GM19351 (cell line): ENCODE data around the gene AKR1B1.

Experiments
- ATAC-seq: cut with Tn5 transposase; IDR thresholded peaks from one replicate; pipeline ENCODE4 v1.9.1; 2021; ENCODE audit warnings: mild to moderate bottlenecking, moderate library complexity; ENCODE audit not compliant: unreplicated experiment

Gene AKR1B1

DNA sequence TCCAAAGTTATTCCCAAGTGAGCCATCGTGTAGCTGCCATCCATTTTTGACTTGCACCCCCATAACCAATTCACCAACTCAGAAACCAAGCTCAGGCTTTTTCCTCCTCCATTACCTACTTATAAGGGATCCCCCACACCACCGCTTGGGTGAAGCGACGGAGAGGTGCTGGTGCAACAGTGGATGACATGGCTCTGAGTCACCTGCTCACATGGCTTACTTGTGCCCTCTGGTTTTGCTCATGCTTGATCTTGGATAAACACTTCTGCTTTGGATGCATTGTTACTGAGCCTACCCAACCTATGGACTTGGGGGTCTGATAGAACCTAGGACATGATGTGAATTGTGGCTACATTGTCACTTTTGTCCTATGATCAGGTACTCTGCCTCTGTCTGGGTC lies 12.0 kb upstream of the AKR1B1 start:
- no peak for ATAC-seq

DNA sequence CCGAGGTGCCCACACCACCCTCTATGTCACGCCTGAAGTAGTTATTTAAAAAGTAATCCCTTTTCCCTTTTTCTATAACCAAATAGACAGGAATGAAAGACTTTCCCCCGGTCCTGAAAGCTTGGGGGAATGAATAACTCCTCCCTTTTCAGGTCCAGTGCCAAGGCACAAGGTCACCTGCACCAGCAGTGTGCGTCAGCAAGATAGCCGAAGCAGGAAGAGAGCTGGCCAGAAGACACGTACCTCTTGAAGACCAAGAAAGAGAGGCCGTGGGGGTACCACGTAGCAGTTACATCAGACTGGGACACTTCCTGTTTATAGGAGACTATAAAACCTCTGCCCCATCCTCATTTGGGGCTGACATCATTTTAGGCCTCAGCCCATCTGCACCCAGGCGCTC lies 10.7 kb upstream of the AKR1B1 start:
- no peak for ATAC-seq

DNA sequence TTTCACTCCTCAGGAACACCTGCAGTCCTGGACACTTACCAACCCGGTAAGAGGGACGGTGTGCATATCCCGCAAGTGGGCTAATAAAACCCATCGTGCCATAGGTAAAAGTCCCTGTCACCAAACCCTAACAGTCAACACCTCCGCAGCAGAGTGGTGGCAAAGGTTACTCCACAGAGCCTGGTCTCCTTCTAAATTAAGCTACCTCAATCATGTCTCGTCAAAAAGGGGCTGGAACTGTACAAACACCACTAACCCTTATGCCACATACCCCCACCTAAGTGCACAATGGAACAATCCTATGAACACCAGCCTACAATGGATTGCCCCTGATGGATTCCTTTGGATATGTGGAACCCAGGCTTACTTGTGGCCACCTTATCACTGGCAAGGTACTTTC lies 9.6 kb upstream of the AKR1B1 start:
- ATAC-seq = no peak

DNA sequence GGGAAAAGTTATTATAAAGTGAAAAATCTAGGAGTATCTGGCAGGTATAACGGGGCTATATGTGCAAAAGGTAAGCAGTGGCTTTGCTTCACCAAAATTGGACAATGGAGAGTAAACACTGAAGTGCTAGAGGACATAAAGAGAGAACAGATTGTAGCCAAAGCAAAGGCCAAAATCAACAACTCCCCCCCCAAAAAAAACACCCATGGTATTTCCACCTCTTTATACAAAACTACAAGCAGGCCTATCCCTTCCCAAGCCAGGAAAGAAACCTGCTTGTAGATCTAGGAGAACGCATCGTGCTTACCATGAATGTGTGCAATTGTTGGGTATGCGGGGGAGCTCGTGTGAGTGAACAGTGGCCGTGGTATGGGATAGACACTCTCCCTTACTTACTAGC lies 9.2 kb upstream of the AKR1B1 start:
- ATAC-seq = no peak

DNA sequence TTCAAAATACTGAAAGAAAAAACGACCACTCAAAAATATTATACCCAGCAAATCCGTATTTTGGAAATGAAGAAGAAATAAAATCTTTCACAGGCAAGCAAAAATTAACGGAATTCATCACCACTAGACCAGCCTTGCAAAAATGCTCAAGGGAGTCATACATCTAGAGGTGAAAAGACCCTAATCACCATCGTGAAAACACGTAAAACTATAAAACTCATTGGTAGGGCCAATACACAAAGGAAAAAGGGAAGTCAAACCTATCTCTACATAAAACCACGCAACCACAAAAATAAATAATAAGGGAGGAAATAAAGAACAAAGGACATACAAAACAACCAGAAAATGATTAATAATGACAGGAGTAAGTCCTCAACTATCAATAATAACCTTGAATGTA lies 6.6 kb upstream of the AKR1B1 start:
- no peak for ATAC-seq

DNA sequence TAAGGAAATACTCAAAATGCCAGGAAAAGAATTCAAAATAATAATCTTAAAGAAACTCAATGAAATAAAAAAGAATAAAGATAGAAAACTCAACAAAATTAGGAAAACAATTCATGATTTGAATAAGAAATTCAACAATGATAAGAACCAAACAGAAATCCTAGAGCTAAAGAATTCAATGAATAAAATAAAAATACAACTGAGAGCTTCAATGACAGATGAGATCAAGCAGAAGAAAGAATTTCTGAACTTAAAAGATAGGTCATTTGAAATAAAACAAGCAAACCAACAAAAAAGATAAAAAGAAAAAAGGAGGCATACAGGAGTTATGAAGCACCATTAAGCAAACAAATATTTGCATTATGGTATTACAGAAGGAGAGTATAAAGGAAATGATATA lies 5.6 kb upstream of the AKR1B1 start:
- no peak for ATAC-seq

DNA sequence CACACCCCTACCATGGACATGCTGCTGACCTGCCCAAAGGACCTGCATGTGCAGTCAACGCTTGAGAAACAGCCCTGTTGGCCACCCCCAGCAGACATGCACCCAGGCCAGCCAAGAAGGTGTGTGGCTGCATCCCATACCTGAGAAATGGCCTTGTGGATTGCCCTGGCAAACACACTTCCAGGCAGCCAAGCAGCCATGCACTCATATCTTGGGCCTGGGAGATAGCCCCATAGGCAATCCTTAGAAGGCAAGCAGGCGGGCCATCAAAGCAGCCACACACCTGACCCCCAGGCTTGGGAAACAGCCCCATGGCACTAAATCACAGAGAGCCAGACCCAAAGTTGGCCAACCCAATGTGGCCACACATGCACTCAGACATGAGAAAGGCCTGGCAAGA lies 4.9 kb upstream of the AKR1B1 start:
- no peak for ATAC-seq

DNA sequence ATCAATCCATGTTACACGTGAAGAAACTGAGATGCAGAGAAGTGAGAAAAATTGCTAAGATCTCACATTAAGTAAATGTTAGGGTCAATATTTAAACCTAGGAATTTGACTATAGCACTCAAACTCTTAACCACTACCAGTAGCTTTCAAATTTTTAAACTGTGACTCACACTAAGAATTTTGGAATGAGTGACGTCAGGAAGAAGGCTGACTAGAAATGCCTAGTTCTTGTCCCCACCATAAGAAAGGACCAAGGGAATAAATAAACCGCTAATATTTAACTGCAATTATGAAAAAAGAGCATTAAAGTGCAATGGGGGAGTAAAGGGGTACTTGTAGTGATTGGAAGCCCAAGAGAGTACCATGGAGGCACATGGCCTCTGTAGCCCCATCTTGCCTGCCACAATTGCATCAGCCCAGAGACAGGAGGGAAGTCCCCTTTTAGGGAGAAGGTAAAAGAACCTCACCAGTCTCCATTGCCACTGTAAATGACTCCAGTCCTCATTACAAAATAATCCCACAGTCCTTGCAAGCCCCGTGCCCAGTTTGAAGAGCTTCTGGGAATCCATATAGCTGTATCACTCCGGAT lies 3.5 kb upstream of the AKR1B1 start:
- ATAC-seq = no peak

DNA sequence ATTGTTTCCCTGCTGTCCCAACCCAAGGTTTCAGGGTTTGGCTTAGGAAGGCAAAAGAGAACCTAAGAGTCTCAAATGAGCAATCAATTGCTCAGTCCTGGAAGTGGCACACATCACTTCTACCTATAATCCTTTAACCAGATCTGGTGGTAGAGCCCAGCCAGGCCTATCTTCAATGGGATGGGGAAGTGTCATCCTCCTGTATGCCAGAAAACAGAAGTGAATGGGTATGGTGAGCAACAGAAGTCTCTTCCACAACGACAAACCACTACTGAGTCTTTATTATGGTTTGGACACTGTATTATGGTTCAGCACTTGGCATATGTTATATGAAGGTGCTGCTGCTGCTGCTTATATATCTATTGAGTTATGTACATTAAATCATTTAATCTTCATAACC lies 3.0 kb upstream of the AKR1B1 start:
- ATAC-seq = no peak

DNA sequence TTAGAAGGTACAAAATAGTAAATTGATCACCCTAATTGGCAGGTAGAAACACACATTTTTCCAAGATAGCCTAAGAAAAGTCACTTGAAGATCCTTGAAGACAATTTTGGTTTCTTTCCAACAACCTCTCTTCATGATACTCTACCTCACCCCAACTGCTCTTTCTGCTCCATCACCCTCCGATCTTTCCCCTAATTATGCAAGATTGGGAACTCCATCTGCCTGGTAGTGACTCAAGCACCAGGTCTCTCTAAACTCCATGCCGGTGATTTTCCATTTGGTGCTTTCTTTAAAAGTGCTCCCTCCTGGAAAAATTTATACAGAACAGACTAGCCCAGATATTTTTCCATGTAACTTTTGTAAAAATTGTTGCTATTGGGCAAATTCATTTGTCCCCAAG lies 1.1 kb upstream of the AKR1B1 start:
- ATAC-seq = no peak

DNA sequence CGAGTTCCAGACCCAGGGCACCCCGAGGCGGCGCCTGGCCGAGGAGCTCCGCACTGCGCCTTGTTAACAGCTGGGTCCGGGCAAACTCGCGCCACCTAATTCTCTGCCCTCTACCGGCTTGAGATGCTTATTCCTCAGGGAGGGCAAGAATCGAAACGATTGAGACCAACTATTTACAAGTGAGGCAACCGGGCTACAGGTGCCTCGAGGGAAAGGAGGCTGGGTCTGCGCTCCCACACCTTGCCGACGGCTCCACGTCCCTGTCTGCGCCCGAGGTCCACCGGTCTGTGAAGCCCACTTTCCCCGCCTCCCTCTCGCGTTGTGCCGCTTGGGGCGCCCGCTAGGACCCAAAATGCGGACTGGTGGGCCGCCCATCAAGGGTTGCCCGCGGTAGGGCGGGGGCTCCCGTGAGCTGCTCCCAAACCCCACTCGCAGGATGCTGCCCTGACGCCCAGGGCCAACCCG lies 527 bp downstream of the AKR1B1 start:
- peak; percentile 52 for ATAC-seq

DNA sequence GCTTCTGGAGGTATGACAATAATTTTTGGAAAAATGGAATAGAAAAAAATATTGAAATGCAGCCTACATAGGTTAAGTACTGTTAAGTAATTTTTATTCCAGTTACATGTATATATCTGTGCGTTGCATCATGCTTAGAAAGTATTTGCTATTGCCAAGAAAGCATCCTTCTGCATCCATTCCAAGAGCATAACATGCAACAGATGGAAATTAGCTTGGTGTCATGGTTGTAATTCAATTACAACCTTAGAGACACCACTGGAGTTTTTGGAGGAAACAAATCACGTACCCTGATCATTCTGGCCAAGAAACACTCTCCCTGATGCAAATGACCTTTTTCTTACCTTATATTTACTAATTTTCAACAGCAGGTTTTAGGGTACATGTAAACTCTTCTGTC lies 1.7 kb downstream of the AKR1B1 start:
- no peak for ATAC-seq

DNA sequence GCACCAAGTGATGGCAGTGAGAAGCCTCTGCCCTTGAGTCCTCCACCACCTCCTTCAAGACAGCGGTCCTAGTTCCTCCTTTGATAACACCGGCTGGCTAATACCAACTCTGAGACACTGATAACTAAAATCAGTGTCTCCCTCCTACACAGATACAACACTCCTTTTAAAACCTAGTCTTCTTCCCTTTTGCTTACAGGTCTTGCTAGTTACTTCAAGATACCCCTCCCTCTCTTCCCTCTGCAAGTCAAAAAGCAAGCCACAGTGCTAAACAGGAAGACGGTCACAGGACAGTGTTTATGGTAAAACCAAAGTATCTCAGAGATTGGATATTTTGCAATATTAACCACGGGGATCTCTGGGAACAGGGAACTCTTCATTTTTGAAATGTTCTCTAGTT lies 4.6 kb downstream of the AKR1B1 start:
- no peak for ATAC-seq

DNA sequence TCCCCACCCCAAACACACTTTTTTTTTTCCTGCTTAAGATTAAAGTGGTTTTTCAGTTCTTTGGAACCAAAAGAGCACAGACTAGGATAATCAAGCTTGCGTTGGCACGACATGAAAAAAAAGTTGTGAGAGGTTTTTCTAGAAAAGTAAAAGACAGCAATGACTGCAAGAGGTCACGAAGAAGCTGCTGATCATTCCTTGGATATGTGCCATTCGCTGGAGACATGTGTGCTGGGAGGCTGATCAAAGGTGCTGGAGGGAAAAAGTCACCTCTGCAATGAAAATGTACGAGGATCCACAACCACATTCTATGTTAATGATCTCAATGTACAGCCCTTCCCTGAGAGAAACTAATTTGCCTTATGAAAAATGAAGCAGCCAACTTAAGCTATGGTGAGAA lies 5.4 kb downstream of the AKR1B1 start:
- ATAC-seq = no peak

DNA sequence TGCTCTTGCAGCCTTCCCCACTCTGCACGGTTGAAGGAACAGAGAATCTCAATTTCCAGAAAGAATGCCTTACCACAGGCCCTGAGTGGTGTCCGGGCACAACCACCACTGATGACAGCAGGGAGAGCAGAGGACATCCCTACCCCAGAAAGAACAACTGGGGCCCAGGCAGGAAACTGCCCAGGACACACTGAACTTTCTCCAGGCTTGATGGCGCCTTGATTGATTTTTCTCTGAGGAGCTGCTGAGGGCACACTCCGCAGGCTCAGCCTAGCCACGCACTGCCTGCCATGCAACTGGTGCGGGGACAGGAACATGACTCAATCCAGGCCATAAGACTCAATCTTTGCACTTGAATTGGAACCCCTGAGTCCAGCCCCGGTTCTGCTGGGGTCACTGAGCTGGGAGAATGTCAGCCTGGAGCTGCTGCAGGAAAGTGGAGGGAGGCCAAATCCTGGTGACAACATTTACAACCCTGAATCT lies 5.9 kb downstream of the AKR1B1 start:
- no peak for ATAC-seq

DNA sequence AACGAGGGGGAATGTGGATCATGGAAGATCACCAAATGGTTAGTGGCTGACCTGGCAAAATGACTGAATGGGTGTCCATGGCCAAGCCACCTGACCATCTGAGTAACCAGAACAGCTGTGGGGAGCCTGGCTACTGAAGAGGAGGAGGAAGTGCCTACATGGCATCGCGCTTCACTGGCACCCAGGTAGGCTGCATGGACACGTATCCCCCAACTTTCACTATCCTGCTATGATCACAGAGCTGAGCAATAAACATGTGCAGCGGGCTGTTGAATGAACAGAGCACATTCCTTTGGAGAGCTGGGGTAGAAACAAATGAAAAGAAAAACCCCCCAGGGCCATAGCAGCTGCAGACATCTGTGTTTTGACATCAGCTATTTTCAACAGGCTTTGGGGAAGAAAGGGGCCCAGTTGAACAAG lies 6.5 kb downstream of the AKR1B1 start:
- ATAC-seq = no peak

DNA sequence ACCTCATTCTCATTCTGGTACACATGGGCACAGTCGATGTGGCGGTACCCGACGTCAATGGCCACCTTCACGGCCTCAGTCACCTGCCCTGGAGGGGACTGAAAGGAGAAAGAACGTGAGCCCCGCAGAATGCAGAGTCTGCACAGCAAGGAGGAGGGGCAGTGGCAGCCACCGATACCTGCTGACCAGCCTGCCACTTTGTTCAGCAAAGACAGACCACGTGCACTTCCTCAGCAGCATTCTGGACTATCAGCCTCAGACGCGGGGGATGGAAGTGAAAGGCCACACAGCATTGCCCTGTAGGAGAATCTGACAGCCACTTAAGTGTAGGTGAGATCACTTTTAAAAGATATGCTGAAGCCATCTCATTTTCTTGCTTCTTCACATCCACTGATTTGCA lies 7.2 kb downstream of the AKR1B1 start:
- ATAC-seq = no peak

DNA sequence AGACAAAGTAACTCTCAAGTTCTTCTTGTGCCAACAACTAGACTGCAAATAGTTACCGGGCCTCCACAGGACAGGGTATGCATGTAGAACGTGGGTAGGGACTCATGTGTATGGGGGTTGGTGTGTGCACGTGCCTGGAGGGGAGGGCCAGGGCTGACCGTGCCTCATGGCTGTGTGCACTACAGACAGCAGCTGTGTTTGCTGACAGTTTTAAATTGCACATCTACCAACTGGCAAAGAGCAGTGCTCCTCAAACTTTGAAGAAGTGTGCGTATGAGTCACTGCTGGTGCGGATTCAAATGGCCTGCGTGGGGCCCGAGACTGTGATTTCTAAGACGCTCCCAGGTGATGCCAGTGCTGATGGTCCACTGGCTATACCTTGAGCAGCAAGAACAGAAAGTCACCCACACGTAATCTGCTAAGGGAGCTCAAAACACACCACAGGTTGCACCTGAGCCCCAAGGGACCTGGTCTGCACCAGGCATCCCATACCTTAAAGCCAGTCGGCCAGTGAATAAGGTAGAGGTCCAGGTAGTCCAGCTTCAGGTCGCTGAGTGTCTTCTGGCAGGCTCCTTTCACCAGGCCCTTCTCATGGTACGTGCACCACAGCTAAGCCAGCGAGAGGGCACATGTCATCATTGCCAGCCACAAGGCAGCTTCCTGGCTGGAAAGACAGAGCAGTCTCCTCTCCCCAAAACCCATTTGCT lies 8.5 kb downstream of the AKR1B1 start:
- ATAC-seq = no peak

DNA sequence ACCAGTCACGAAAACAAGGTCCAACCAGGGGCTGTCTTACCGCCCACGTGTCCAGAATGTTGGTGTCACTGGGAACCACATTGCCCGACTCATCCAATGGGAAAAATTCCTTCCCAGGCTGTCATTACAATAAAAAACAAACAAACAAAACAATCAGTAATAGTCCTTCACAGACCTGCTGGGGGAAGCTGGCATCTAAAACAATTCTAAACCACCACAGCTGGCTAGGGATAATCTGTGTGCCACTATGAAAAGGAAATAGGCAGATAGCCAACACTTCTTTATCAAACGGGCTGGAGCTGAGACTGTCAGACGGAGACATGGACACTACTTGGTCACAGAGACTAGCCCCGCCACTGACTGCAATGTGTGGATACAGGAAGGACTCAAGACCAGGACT lies 9.2 kb downstream of the AKR1B1 start:
- no peak for ATAC-seq

DNA sequence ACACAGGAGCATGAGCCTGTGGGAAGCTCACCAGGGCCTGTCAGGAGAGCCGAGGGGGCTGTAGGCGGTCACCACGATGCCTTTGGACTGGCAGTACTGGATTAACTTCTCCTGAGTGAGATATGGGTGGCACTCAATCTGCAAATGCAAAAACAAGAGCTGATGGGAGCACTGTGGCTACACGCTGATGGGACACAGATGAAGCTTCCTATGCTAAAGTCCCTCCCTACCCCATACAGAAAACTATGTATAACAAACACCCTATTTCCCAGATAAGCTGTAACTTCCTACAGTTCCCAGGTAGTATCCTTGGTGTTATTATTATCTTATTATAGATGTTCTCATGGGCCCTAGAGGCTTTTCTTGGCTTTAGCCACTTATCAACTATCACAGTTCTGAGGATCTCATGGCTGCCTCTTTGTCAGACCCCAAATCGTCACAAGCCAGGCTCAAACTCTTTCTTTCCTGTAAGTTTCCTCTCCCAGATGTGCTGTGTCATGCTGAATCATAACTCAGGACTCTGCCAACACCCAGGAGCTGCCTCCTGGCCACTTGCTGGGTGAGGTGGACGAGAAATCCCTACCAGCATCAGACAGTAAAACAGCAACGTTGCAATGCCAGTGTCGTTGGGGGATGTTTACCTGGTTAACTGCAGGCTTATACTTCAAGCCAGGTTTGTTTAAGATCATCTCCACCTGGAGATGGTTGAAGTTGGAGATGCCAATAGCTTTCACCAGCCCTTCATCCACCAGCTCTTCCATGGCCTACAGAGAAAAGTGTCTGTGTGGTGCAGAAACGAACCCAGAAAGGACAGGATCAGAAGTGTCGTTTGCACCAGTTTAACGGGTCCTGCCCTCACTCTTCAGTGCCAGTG lies 10.3 kb downstream of the AKR1B1 start:
- ATAC-seq = no peak

DNA sequence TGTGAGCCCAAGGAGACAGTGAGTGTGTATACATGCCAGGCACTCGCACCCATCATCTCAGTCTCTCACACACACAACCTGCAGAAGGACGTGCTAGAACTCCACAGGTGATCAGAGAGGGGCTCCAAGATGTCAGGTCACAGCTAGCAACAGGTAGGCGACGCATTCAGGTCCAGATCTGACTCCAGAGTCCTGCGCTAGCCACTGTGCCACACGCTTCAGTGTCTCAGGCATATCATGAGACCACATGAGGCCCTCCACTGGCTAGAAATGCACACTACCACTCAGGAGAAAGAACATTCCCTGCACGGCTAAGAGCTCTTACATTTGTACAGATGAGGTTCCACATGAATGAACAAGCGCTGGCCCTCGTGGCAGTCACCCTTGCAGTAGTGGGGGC lies 11.5 kb downstream of the AKR1B1 start:
- ATAC-seq = no peak

DNA sequence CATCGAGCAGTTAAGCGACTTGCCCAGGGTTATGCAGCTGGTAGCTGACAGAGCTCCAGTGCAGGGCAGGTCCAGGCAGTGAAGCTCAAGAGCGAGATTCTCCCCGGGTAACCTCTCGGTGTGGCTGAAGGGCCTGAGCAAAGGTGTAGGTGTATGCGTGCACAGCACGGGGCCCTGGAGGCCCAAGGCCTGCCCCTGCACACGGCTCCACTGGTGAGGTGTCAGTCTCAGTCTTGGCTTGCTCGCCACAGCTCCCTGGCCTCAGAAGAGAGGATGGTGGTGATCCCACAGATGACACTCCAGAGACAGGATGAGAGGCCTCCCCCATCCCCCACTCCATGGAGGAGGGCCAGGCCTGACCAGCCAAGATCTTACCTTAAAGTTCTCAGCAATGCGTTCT lies 12.0 kb downstream of the AKR1B1 start:
- ATAC-seq = no peak
